GM12872 (cell line): ENCODE results near the gene UGT1A5.

ENCODE experiments used
- CTCF ChIP-seq: IDR thresholded peaks from 3 replicates; pipeline ENCODE4 v1.5.1; 2011; ENCODE audit warnings: low read depth, mild to moderate bottlenecking, low read length, moderate library complexity; ENCODE audit not compliant: insufficient read depth

UGT1A5 gene

GRCh38 chr2:233802132-233802815, 89.6 kb downstream of the UGT1A5 start:
- no peak for TF ChIP-seq CTCF

- no peak for TF ChIP-seq CTCF
These were observed 90.7 kb downstream of the UGT1A5 start for GRCh38 chr2:233803292-233803911.

- no peak for TF ChIP-seq CTCF
These were observed 91.3 kb downstream of the UGT1A5 start for GRCh38 chr2:233803994-233804393.

- peak; percentile 19; the same call in 1 of the 3 replicates for TF ChIP-seq CTCF
These were observed 94.6 kb downstream of the UGT1A5 start for GRCh38 chr2:233807215-233807865.

GRCh38 chr2:233807966-233808935, 95.5 kb downstream of the UGT1A5 start:
- TF ChIP-seq CTCF = no peak

GRCh38 chr2:233810385-233810784, 97.7 kb downstream of the UGT1A5 start:
- no peak for TF ChIP-seq CTCF

GRCh38 chr2:233811087-233811486, 98.4 kb downstream of the UGT1A5 start:
- TF ChIP-seq CTCF = no peak
